Measurements from ENCODE around the gene ELMO1. TPM values are rescaled to one million over a fixed set of nuclear protein-coding genes. Genes with fewer than 3 reads are reported as not detected.

Gene ELMO1
- total RNA-seq, 1 donor from 2014 or later, result 66.1 TPM

DNA sequence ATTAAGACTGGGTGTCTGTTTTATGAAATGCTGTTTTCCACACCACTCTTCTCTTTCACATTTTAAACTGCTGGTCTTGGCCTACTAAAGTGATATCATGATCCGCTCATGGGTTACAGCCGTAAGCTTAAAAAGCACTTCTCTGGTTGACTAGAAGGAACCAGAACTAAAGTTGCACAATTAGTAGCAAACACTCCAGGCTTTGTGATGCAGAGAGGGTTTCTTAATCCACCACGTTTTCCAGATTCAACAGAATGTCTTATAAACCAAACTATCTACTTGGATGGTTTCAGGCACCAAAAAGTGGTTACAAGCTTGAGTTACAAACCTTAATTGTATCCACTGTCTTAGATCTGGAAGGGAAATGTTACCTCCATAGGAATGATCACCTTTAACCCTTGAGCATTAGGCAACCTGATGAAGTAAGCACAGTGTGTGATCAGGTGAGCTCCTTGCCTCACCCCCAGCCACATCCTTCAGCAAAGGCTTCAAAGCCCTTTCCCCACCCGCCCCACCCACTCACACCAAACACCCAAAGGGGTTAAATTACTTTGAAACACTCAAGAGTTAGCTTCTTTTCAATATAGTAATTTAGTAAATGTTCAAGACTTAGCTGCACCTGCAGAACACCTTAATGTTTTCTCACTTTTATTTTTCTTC lies 3.5 kb downstream of the ELMO1 start:
- no peaks in the 10 kb centered on the region for H3K9me3 Mint-ChIP-seq (ENCODE audit: low read depth)
- no peak for DNase-seq (ENCODE audit: low spot score, unreplicated experiment)
- no peak overlapping the region for H3K4me3 Mint-ChIP-seq (ENCODE audit: low read depth)
- H3K36me3 Mint-ChIP-seq (ENCODE audit: insufficient read depth), result peaks cover 3% of the 10 kb centered on the region
- TF ChIP-seq, protein P1, sequence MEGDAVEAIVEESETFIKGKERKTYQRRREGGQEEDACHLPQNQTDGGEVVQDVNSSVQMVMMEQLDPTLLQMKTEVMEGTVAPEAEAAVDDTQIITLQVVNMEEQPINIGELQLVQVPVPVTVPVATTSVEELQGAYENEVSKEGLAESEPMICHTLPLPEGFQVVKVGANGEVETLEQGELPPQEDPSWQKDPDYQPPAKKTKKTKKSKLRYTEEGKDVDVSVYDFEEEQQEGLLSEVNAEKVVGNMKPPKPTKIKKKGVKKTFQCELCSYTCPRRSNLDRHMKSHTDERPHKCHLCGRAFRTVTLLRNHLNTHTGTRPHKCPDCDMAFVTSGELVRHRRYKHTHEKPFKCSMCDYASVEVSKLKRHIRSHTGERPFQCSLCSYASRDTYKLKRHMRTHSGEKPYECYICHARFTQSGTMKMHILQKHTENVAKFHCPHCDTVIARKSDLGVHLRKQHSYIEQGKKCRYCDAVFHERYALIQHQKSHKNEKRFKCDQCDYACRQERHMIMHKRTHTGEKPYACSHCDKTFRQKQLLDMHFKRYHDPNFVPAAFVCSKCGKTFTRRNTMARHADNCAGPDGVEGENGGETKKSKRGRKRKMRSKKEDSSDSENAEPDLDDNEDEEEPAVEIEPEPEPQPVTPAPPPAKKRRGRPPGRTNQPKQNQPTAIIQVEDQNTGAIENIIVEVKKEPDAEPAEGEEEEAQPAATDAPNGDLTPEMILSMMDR (IDR thresholded peaks at IDR 0.05; ENCODE audit: unreplicated experiment), result no peak
- no peaks in the 10 kb centered on the region for H3K27me3 Mint-ChIP-seq
- peaks cover 53% of the 10 kb centered on the region for H3K4me1 Mint-ChIP-seq (ENCODE audit: low read depth)
- H3K27ac Mint-ChIP-seq, result no peak overlapping the region

DNA sequence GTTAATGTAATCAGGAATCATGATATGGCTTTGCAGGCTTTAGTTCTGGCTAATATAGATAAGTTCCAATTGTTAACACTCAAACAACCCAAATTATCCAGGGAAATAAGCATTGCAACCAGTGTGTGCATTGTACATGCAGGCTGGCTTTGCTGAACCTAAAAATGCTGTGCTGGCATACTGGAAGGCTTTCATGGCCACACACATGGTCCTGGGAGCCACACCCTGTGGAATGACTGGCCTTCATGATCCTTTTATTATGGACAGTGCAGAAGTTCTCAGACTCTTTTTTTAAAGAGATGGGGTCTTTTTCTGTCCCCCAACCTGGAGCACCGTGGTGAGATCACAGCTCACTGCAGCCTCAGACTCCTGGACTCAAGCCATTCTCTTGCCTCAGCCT lies 5.0 kb downstream of the ELMO1 start:
- no peak for DNase-seq (ENCODE audit: low spot score, unreplicated experiment)
- TF ChIP-seq, protein P1 (IDR thresholded peaks at IDR 0.05; ENCODE audit: unreplicated experiment), result no peak
- H3K27me3 Mint-ChIP-seq, result no peaks in the 10 kb centered on the region
- peak overlapping the region; percentile 65 for H3K27ac Mint-ChIP-seq
- peaks cover 55% of the 10 kb centered on the region for H3K4me1 Mint-ChIP-seq (ENCODE audit: low read depth)
- H3K9me3 Mint-ChIP-seq (ENCODE audit: low read depth), result peaks cover 3% of the 10 kb centered on the region
- H3K4me3 Mint-ChIP-seq (ENCODE audit: low read depth), result no peak overlapping the region
- H3K36me3 Mint-ChIP-seq (ENCODE audit: insufficient read depth), result peaks cover 3% of the 10 kb centered on the region

DNA sequence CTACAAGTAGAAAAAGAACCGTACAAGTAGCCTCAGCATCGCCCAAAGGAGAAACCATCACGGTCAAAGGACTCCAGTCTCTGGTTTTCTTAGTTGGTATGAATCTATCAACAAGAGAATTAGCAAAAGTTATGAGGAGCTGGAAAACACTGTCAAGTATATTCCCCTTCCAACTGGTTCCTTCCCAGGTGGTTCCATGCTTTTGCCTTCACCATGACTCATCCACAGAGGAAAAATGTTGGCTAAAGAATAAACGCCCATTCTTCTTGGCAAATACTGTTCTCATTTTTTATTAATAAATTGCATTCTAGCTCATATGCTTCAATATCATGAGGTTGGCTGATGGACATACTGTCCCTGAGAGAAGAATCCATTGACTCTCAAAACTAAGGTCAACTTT lies 6.4 kb downstream of the ELMO1 start:
- peaks cover 55% of the 10 kb centered on the region for H3K4me1 Mint-ChIP-seq (ENCODE audit: low read depth)
- no peak overlapping the region for H3K4me3 Mint-ChIP-seq (ENCODE audit: low read depth)
- DNase-seq (ENCODE audit: low spot score, unreplicated experiment), result no peak
- peak overlapping the region; percentile 98 for H3K27ac Mint-ChIP-seq
- peaks cover 4% of the 10 kb centered on the region for H3K36me3 Mint-ChIP-seq (ENCODE audit: insufficient read depth)
- H3K9me3 Mint-ChIP-seq (ENCODE audit: low read depth), result peaks cover 3% of the 10 kb centered on the region
- no peaks in the 10 kb centered on the region for H3K27me3 Mint-ChIP-seq
- TF ChIP-seq, protein P1 (IDR thresholded peaks at IDR 0.05; ENCODE audit: unreplicated experiment), result no peak

DNA sequence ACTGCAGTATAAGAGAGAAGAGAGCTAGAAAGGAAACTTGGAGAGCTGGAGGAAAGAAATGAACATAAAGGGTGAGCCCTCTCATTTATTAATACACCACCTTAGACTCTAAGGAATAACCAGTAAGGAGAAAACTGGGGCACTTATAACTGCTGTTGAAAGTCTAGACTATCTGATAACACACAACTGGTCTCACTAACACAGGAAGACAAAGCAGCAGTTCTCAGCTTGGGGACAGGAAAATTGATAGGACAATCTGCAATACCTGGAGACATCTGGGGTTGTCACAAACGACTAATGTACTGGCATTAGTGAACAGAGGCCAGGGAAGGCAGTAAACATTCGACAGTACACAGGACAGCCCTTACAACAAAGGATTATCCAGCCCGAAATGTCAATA lies 6.8 kb downstream of the ELMO1 start:
- peaks cover 3% of the 10 kb centered on the region for H3K9me3 Mint-ChIP-seq (ENCODE audit: low read depth)
- no peak for DNase-seq (ENCODE audit: low spot score, unreplicated experiment)
- H3K36me3 Mint-ChIP-seq (ENCODE audit: insufficient read depth), result peaks cover 4% of the 10 kb centered on the region
- peak overlapping the region; percentile 98 for H3K27ac Mint-ChIP-seq
- peak overlapping the region; percentile 12 for H3K4me3 Mint-ChIP-seq (ENCODE audit: low read depth)
- H3K27me3 Mint-ChIP-seq, result no peaks in the 10 kb centered on the region
- H3K4me1 Mint-ChIP-seq (ENCODE audit: low read depth), result peaks cover 52% of the 10 kb centered on the region
- TF ChIP-seq, protein P1 (IDR thresholded peaks at IDR 0.05; ENCODE audit: unreplicated experiment), result no peak

DNA sequence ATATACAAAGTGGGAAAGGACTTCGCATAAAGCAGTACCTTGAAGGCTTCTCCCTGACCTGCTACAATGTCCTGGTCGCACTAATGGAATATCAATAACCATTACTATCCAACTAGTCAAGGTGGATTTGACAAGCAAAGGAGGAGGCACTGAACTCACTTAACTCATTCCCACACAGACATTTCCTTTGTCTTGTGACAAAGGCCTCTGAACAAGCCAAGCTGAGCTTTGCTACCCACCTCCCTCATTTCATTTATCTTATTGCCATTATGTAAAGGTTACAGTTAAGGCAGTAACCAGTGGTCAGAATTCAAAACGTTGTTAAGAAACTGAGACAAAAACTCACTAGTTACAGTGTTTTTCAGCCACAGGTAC lies 7.3 kb downstream of the ELMO1 start:
- H3K4me1 Mint-ChIP-seq (ENCODE audit: low read depth), result peaks cover 48% of the 10 kb centered on the region
- peaks cover 3% of the 10 kb centered on the region for H3K9me3 Mint-ChIP-seq (ENCODE audit: low read depth)
- H3K36me3 Mint-ChIP-seq (ENCODE audit: insufficient read depth), result peaks cover 4% of the 10 kb centered on the region
- H3K4me3 Mint-ChIP-seq (ENCODE audit: low read depth), result peak overlapping the region; percentile 12
- DNase-seq (ENCODE audit: low spot score, unreplicated experiment), result no peak
- TF ChIP-seq, protein P1 (IDR thresholded peaks at IDR 0.05; ENCODE audit: unreplicated experiment), result no peak
- H3K27me3 Mint-ChIP-seq, result no peaks in the 10 kb centered on the region
- H3K27ac Mint-ChIP-seq, result peak overlapping the region; percentile 98
